GM21619 (cell line): ENCODE data around the gene EXD2.
"Not testable (repeated sequence)": the region's sequence is repeated elsewhere in the genome, so short reads cannot be mapped to it uniquely, and the experiment has no call there.

Experiments used
- ATAC-seq: cut with Tn5 transposase; IDR thresholded peaks from one replicate; pipeline ENCODE4 v1.9.1; 2021; ENCODE audit not compliant: unreplicated experiment

EXD2 gene

GRCh38 chr14:69190191-69190590 lies 1.1 kb upstream of the EXD2 start:
- ATAC-seq, result no peak

- ATAC-seq, result no peak
Observed at GRCh38 chr14:69193721-69194120, 2.4 kb downstream of the EXD2 start.

- no peak for ATAC-seq
Observed at GRCh38 chr14:69199786-69200185, 8.5 kb downstream of the EXD2 start.

GRCh38 chr14:69204753-69205152 lies 13.5 kb downstream of the EXD2 start:
- no peak for ATAC-seq

- ATAC-seq, result no peak
Observed at GRCh38 chr14:69207435-69208041, 16.2 kb downstream of the EXD2 start.

- no peak for ATAC-seq
Observed at GRCh38 chr14:69208666-69209065, 17.4 kb downstream of the EXD2 start.

GRCh38 chr14:69214393-69214792 lies 23.1 kb downstream of the EXD2 start:
- ATAC-seq, result no peak

GRCh38 chr14:69217663-69218062 lies 26.4 kb downstream of the EXD2 start:
- not testable (repeated sequence) for ATAC-seq

GRCh38 chr14:69224946-69225345 lies 33.6 kb downstream of the EXD2 start:
- no peak for ATAC-seq

- no peak for ATAC-seq
Observed at GRCh38 chr14:69226178-69226577, 34.9 kb downstream of the EXD2 start.

- ATAC-seq, result no peak
Observed at GRCh38 chr14:69226736-69227135, 35.4 kb downstream of the EXD2 start.

GRCh38 chr14:69231486-69231885 lies 40.2 kb downstream of the EXD2 start:
- no peak for ATAC-seq

- ATAC-seq, result no peak
Observed at GRCh38 chr14:69232388-69232787, 41.1 kb downstream of the EXD2 start.

- no peak for ATAC-seq
Observed at GRCh38 chr14:69234106-69234505, 42.8 kb downstream of the EXD2 start.

GRCh38 chr14:69235708-69236107 lies 44.4 kb downstream of the EXD2 start:
- no peak for ATAC-seq

- ATAC-seq, result no peak
Observed at GRCh38 chr14:69237142-69237541, 45.8 kb downstream of the EXD2 start.

GRCh38 chr14:69237584-69237983 lies 46.3 kb downstream of the EXD2 start:
- ATAC-seq, result no peak

- ATAC-seq, result no peak
Observed at GRCh38 chr14:69238883-69239282, 47.6 kb downstream of the EXD2 start.

- no peak for ATAC-seq
Observed at GRCh38 chr14:69240527-69241173, 49.4 kb downstream of the EXD2 start.

GRCh38 chr14:69241577-69241976 lies 50.3 kb downstream of the EXD2 start:
- ATAC-seq, result no peak

GRCh38 chr14:69242311-69243224 lies 51.3 kb downstream of the EXD2 start:
- ATAC-seq, result no peak

GRCh38 chr14:69244946-69245345 lies 53.6 kb downstream of the EXD2 start:
- no peak for ATAC-seq
